Measurements from ENCODE around the gene PAF1. TPM values are rescaled to one million over a fixed set of nuclear protein-coding genes. Genes with fewer than 3 reads are reported as not detected.

Gene PAF1
- total and polyA plus RNA-seq, 2 of the 13 experiments (the other 11 are each of a cell fraction or from before 2014, with no cell fraction given), result 30.2 to 31.1 TPM

GRCh38 chr19:39401549-39402345 lies 10.8 kb upstream of the PAF1 start (continued):
- no peak for TF ChIP-seq ZBTB40 (IDR thresholded peaks at IDR 0.05)
- peak; percentile 94 for TF ChIP-seq ZBTB40 (CRISPR knock-in tag; IDR thresholded peaks at IDR 0.05)
- TF ChIP-seq, protein P1, sequence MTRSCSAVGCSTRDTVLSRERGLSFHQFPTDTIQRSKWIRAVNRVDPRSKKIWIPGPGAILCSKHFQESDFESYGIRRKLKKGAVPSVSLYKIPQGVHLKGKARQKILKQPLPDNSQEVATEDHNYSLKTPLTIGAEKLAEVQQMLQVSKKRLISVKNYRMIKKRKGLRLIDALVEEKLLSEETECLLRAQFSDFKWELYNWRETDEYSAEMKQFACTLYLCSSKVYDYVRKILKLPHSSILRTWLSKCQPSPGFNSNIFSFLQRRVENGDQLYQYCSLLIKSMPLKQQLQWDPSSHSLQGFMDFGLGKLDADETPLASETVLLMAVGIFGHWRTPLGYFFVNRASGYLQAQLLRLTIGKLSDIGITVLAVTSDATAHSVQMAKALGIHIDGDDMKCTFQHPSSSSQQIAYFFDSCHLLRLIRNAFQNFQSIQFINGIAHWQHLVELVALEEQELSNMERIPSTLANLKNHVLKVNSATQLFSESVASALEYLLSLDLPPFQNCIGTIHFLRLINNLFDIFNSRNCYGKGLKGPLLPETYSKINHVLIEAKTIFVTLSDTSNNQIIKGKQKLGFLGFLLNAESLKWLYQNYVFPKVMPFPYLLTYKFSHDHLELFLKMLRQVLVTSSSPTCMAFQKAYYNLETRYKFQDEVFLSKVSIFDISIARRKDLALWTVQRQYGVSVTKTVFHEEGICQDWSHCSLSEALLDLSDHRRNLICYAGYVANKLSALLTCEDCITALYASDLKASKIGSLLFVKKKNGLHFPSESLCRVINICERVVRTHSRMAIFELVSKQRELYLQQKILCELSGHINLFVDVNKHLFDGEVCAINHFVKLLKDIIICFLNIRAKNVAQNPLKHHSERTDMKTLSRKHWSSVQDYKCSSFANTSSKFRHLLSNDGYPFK (CRISPR knock-in tag; IDR thresholded peaks at IDR 0.05; ENCODE audit: borderline replicate concordance), result peak; percentile 80; the same call in 1 of the 2 replicates
- TF ChIP-seq ZNF75D (CRISPR knock-in tag; IDR thresholded peaks at IDR 0.05; ENCODE audit: borderline replicate concordance), result no peak
- no peak for TF ChIP-seq NR1H2 (CRISPR knock-in tag; IDR thresholded peaks at IDR 0.05; ENCODE audit: borderline replicate concordance, low read depth)
- TF ChIP-seq ZNF317 (CRISPR knock-in tag; IDR thresholded peaks at IDR 0.05), result peak; percentile 88; the same call in 1 of the 2 replicates
- peak; percentile 81 for TF ChIP-seq PHF5A (CRISPR knock-in tag; IDR thresholded peaks at IDR 0.05; ENCODE audit: low read depth, unreplicated experiment)
- TF ChIP-seq, protein P2, sequence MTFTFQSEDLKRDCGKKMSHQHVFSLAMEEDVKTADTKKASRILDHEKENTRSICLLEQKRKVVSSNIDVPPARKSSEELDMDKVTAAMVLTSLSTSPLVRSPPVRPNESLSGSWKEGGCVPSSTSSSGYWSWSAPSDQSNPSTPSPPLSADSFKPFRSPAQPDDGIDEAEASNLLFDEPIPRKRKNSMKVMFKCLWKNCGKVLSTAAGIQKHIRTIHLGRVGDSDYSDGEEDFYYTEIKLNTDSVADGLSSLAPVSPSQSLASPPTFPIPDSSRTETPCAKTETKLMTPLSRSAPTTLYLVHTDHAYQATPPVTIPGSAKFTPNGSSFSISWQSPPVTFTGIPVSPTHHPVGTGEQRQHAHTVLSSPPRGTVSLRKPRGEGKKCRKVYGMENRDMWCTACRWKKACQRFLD (CRISPR knock-in tag; IDR thresholded peaks at IDR 0.05; ENCODE audit: borderline replicate concordance), result peak; percentile 93; the same call in 1 of the 2 replicates
- peak; percentile 63 for TF ChIP-seq YY1 (IDR thresholded peaks at IDR 0.05; ENCODE audit: insufficient read depth, insufficient replicate concordance, low read depth, low read length)
- TF ChIP-seq PHF21A (CRISPR knock-in tag; IDR thresholded peaks at IDR 0.05), result peak; percentile 92
- peak; percentile 93 for TF ChIP-seq ZNF552 (CRISPR knock-in tag; IDR thresholded peaks at IDR 0.05; ENCODE audit: borderline replicate concordance)
- no peak for TF ChIP-seq ZFP62 (CRISPR knock-in tag; IDR thresholded peaks at IDR 0.05)
- no peak for TF ChIP-seq ZNF883 (CRISPR knock-in tag; IDR thresholded peaks at IDR 0.05; ENCODE audit: not compliant biosample characterization)
- TF ChIP-seq CHD2 (IDR thresholded peaks at IDR 0.05; ENCODE audit: low read depth, low read length), result no peak
- TF ChIP-seq TOPORS (CRISPR knock-in tag; IDR thresholded peaks at IDR 0.05), result no peak; the same call in 1 of the 2 replicates
- TF ChIP-seq POLR2A (IDR thresholded peaks at IDR 0.05; ENCODE audit: insufficient read depth in 1 of 2, low read depth in 2 of 2, low read length in 2 of 2), result peak; percentile 91 to 97

All from HepG2 (cell line).